Smooth muscle cell (in vitro differentiated cells): ENCODE results near the gene CSTB. TPM values are rescaled to one million over a fixed set of nuclear protein-coding genes. Genes with fewer than 3 reads are reported as not detected.

Source experiments
- DNase-seq: peaks from one replicate; lab custom pipeline; 2025; ENCODE audit not compliant: unreplicated experiment; lab: John Stamatoyannopoulos, UW
- H2AFZ ChIP-seq: fragments of 200-600 bp; sonication (generic); 2 replicates; pipeline ENCODE4 v1.6.0; 2016; ENCODE audit warnings: antibody characterized with exemption, low read depth, mild to moderate bottlenecking
- H3F3A ChIP-seq: fragments of 200-600 bp; sonication (generic); 2 replicates; pipeline ENCODE4 v1.6.0; 2017; ENCODE audit warnings: antibody characterized with exemption, low read depth
- H3K27ac ChIP-seq: fragments of 200-600 bp; sonication (generic); 2 replicates; pipeline ENCODE4 v1.5.1; 2016; ENCODE audit warnings: low read depth, mild to moderate bottlenecking
- H3K27me3 ChIP-seq: fragments of 200-600 bp; sonication (generic); 2 replicates; pipeline ENCODE4 v1.6.1; 2016; ENCODE audit warnings: low read depth, mild to moderate bottlenecking
- H3K36me3 ChIP-seq: fragments of 200-600 bp; sonication (generic); 2 replicates; pipeline ENCODE4 v1.5.1; 2016; ENCODE audit warnings: low read depth
- H3K4me1 ChIP-seq: fragments of 200-600 bp; sonication (generic); 2 replicates; pipeline ENCODE4 v1.5.1; 2016; ENCODE audit warnings: low read depth
- H3K4me2 ChIP-seq: fragments of 200-600 bp; sonication (generic); 2 replicates; pipeline ENCODE4 v1.6.0; 2016; ENCODE audit warnings: mild to moderate bottlenecking
- H3K4me3 ChIP-seq: fragments of 200-600 bp; sonication (generic); 2 replicates; pipeline ENCODE4 v1.5.1; 2016; ENCODE audit warnings: mild to moderate bottlenecking
- H3K79me2 ChIP-seq: fragments of 200-600 bp; sonication (generic); 2 replicates; pipeline ENCODE4 v1.6.0; 2016; ENCODE audit warnings: low read depth, mild to moderate bottlenecking
- H3K9ac ChIP-seq: fragments of 200-600 bp; sonication (generic); 2 replicates; pipeline ENCODE4 v1.6.0; 2016; ENCODE audit warnings: low read depth
- H3K9me3 ChIP-seq: fragments of 200-600 bp; sonication (generic); replicated peaks from 2 replicates; pipeline ENCODE4 v1.5.1; 2016; ENCODE audit warnings: low read depth
- H4K20me1 ChIP-seq: fragments of 200-600 bp; sonication (generic); 2 replicates; pipeline ENCODE4 v1.6.0; 2016; ENCODE audit warnings: low read depth
- WGBS: methylation state at CpG from one replicate; pipeline ENCODE4 v1.1.7; 2016; ENCODE audit warnings: low lambda C conversion rate; 5-methylcytosine and 5-hydroxymethylcytosine counted together
- polyA plus RNA-seq: library from polyadenylated mRNA; unstranded; fragments of >200 nt; fragmentation: Nextera tagmentation; extraction: Ambion mirVana; gene quantifications from 2 replicates; pipeline ENCODE4 v1.2.1, GENCODE V29; 2016
- total RNA-seq: library from RNA; depleted of rRNA; stranded (reverse); fragments of >200 nt; gene quantifications from 2 replicates; pipeline ENCODE4 v1.2.3, GENCODE V29; 2014
- TF ChIP-seq, protein P1 (sequence below): fragments of 200-600 bp; sonication (generic); IDR thresholded peaks from 2 replicates; pipeline ENCODE4 v1.5.1; 2017; ENCODE audit warnings: borderline replicate concordance, mild to moderate bottlenecking, antibody characterized with exemption; ENCODE audit not compliant: insufficient read depth, poor library complexity, severe bottlenecking

The CSTB gene
- total and polyA plus RNA-seq, 2 experiments from 2014 or later: 29.9 to 74.0 TPM

GRCh38 chr21:43800566-43800965, 24.5 kb upstream of the CSTB start:
- Histone ChIP-seq H3K79me2 (no peaks in the 10 kb centered on the region), H3K9me3 (no peaks in the 10 kb centered on the region), H3K9ac (no peak overlapping the region), H3K36me3 (no peaks in the 10 kb centered on the region), H3K4me3 (no peak overlapping the region), H4K20me1 (peaks cover 8% of the 10 kb centered on the region), H3K27ac (no peak overlapping the region), H2AFZ (no peak overlapping the region), H3F3A (no peaks in the 10 kb centered on the region), H3K4me2 (no peak overlapping the region), H3K4me1 (no peaks in the 10 kb centered on the region), H3K27me3 (no peaks in the 10 kb centered on the region)
- 99% methylated on average over 11 of the region's 14 CpGs for WGBS
- TF ChIP-seq, protein P1, sequence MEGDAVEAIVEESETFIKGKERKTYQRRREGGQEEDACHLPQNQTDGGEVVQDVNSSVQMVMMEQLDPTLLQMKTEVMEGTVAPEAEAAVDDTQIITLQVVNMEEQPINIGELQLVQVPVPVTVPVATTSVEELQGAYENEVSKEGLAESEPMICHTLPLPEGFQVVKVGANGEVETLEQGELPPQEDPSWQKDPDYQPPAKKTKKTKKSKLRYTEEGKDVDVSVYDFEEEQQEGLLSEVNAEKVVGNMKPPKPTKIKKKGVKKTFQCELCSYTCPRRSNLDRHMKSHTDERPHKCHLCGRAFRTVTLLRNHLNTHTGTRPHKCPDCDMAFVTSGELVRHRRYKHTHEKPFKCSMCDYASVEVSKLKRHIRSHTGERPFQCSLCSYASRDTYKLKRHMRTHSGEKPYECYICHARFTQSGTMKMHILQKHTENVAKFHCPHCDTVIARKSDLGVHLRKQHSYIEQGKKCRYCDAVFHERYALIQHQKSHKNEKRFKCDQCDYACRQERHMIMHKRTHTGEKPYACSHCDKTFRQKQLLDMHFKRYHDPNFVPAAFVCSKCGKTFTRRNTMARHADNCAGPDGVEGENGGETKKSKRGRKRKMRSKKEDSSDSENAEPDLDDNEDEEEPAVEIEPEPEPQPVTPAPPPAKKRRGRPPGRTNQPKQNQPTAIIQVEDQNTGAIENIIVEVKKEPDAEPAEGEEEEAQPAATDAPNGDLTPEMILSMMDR: no peak
- no peak for DNase-seq

DNA sequence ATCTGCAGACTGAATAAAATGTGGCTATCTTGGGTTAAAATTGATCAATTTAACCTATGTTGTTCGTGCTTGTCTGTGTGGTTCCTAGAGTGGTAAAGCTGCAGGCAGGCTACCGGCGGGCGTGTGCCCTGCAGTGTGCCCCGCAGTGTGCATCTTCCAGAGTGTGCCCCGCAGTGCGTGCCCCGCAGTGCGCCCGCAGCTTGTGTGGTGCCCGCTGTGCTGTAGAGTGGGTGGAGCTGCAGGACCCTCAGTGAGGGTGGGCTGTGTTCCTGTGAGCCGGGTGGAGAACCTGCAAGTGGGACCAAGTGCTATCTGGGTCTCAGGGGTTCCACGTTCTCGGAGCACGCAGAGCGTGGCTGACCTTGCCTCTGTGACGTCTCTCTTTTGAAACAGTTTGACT, 24.0 kb upstream of the CSTB start:
- H3K9ac ChIP-seq: no peak overlapping the region
- no peaks in the 10 kb centered on the region for H3K36me3 ChIP-seq
- no peaks in the 10 kb centered on the region for H3K9me3 ChIP-seq
- H3K27ac ChIP-seq: no peak overlapping the region
- 98% methylated on average over 17 of the region's 17 CpGs for WGBS
- no peaks in the 10 kb centered on the region for H3F3A ChIP-seq
- no peak for DNase-seq
- H3K27me3 ChIP-seq: no peaks in the 10 kb centered on the region
- H4K20me1 ChIP-seq: peaks cover 8% of the 10 kb centered on the region
- no peak overlapping the region for H2AFZ ChIP-seq
- H3K4me1 ChIP-seq: no peaks in the 10 kb centered on the region
- TF ChIP-seq, protein P1: no peak
- no peak overlapping the region for H3K4me2 ChIP-seq
- no peak overlapping the region for H3K4me3 ChIP-seq
- H3K79me2 ChIP-seq: no peaks in the 10 kb centered on the region

- no peaks in the 10 kb centered on the region for H3K4me1 ChIP-seq
- no peaks in the 10 kb centered on the region for H3K27me3 ChIP-seq
- H3K27ac ChIP-seq: no peak overlapping the region
- H3K9me3 ChIP-seq: no peaks in the 10 kb centered on the region
- H3F3A ChIP-seq: no peaks in the 10 kb centered on the region
- WGBS: 97% methylated on average over 19 of the region's 19 CpGs
- TF ChIP-seq, protein P1: no peak
- H3K36me3 ChIP-seq: no peaks in the 10 kb centered on the region
- DNase-seq: no peak
- no peak overlapping the region for H3K4me2 ChIP-seq
- no peak overlapping the region for H3K4me3 ChIP-seq
- no peak overlapping the region for H3K9ac ChIP-seq
- H2AFZ ChIP-seq: no peak overlapping the region
- H4K20me1 ChIP-seq: peaks cover 8% of the 10 kb centered on the region
- H3K79me2 ChIP-seq: no peaks in the 10 kb centered on the region
These were observed 23.3 kb upstream of the CSTB start for GRCh38 chr21:43799301-43799840.

- no peak overlapping the region for H3K4me3 ChIP-seq
- H3K4me2 ChIP-seq: no peak overlapping the region
These were observed 22.0 kb upstream of the CSTB start for GRCh38 chr21:43797925-43798715.

More at GRCh38 chr21:43797925-43798715, 22.0 kb upstream of the CSTB start:
- H3K4me1 ChIP-seq: no peaks in the 10 kb centered on the region
- H3K9me3 ChIP-seq: no peaks in the 10 kb centered on the region
- TF ChIP-seq, protein P1: no peak
- H2AFZ ChIP-seq: no peak overlapping the region
- DNase-seq: no peak
- peaks cover 7% of the 10 kb centered on the region for H3K79me2 ChIP-seq
- H3K9ac ChIP-seq: no peak overlapping the region
- H4K20me1 ChIP-seq: peaks cover 8% of the 10 kb centered on the region
- no peaks in the 10 kb centered on the region for H3F3A ChIP-seq
- H3K36me3 ChIP-seq: no peaks in the 10 kb centered on the region
- no peaks in the 10 kb centered on the region for H3K27me3 ChIP-seq
- WGBS: 96% methylated on average over 30 of the region's 30 CpGs
- no peak overlapping the region for H3K27ac ChIP-seq
